Inflammatory macrophage treated with lipopolysaccharide for 1 hour (primary cell): ENCODE data around the gene RIN3.

ENCODE experiments used
- DNase-seq, 2 donors: peaks; one replicate each; pipeline ENCODE4 v3.0.0-alpha.2; 2020 to 2022

RIN3 gene

GRCh38 chr14:92601131-92601710 is 87.6 kb downstream of the RIN3 start:
- DNase-seq = no peak

DNA sequence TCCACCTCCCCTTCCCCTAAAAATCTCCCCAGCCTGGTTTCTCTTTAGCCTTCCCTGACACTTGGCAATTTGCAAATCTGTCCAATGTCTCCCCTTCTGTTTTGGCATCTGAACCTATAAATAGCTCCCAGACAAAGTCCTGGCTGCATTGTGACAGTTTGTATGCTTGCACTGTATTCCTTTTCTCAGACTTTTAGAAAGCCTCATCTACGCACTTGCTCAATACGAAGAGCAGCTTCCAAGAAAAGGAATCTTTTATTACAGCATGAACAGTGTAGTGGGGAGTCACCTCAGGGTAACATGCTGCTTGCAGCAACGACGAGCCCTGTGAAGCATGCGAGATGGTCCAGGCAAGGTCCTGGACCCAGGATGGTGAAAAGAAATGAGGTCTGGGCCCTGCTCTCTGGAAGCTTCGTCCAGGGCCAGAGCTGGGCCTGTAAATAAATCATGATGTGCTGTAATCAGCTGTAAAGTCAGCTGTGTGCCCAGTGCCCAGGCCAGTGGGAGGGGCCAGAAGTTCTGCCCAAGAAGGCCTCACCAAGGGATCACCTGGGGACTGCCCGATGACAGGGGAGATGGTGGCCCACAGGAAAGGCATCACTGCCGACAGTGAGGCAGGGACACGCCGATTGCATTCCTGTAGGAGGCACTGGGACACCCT is 88.3 kb downstream of the RIN3 start:
- DNase-seq = no peak

GRCh38 chr14:92603309-92604242 is 90.0 kb downstream of the RIN3 start:
- no peak for DNase-seq

DNA sequence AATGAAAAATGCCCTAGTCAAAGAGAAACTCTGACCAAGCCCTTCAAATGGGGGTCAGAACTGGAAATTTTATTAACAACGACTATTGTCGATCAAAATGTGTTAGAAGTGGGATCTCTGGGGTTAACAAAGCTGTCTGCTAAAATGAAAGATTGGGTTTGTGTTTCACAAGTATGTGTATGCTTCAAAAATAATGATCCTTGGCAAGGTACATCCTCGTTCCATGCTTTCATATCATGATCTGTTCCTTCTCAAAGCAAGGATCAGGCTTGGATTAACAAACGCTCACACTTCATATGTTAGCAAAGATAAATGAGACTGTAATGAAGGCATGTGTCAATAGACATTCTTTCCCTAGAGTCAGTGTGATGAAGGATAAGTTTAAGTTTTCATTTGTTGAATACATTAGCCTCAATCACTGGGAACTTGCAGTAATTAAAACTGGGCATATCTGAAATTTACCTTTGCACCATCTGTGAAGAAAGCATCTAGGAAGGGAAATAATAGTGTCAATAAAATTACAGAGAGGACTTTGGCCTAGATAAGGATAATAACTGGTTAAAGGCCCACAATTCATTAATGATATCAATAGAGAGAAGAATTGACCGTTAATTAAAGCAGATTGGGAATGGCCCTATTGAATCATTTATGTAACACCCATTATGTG is 91.8 kb downstream of the RIN3 start:
- DNase-seq = no peak

- no peak for DNase-seq
Measured at GRCh38 chr14:92607251-92607650, 93.7 kb downstream of the RIN3 start.

- DNase-seq = peak in 1 of 2 donors; percentile 45
Measured at GRCh38 chr14:92607702-92608429, 94.3 kb downstream of the RIN3 start.

DNA sequence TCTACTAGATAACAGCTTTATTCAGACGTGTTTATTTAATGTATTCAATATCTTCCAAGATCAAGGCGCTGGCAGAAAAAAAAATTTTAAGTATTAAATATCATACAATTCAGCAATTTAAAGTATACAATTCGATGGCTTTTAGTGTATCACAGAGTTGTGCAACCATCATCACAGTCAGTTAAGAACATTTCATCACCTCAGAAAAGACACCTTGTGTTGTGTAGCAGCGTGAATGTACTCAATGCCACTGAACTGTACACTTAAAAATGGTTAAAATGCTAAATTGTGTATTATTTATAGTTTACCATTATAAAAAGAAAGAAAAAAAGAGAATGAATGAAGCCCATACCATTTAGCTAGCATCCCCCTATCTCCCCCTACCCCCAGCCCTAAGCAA is 96.4 kb downstream of the RIN3 start:
- peak in 1 of 2 donors; percentile 18 for DNase-seq

- DNase-seq = no peak
Measured at GRCh38 chr14:92610849-92611271, 97.3 kb downstream of the RIN3 start.

- DNase-seq = peak in 1 of 2 donors; percentile 68
Measured at GRCh38 chr14:92613008-92613658, 99.6 kb downstream of the RIN3 start.

- DNase-seq = no peak
Measured at GRCh38 chr14:92613681-92614260, 100.2 kb downstream of the RIN3 start.

- no peak for DNase-seq
Measured at GRCh38 chr14:92615451-92615850, 101.9 kb downstream of the RIN3 start.

- no peak for DNase-seq
Measured at GRCh38 chr14:92616178-92616577, 102.6 kb downstream of the RIN3 start.

DNA sequence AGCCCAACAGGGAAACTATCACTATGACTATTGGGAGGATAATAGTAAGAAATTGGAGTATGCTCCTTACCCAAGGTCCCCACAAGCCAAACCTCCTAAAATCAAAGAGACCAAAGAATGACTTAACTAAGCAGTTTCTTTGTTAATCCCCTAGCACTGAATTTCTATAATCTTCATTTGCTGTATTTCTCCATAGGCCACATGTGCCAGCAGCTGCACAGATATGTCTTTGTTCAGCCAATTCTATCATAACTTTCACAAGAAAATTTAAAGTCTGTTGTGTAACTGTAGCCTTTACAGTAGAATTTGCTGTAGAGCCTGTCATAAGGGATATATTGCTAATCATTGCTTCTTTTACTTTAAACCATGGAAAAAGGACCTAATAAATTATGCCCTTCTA is 104.0 kb downstream of the RIN3 start:
- no peak for DNase-seq

GRCh38 chr14:92619671-92620456 is 106.3 kb downstream of the RIN3 start:
- DNase-seq = no peak

DNA sequence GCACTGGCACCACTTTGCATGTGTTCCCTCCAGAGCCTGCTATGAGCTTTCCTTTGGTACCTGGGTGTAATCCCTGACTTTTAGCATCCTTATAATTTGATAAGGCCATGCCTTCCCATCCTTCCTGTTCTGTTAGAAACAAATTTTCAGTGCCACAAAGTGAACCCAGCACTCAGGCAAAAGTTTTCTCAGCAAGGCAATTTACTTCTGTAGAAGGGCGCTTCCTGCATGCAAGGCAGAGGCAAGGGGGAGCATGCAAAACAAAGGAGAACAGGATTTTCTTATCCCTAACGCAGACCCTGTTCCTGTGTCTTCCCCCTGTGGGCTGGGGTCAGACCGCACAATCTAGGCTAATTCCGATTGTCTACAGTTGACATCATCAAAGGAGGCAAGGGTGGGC is 108.7 kb downstream of the RIN3 start:
- no peak for DNase-seq

- no peak for DNase-seq
Measured at GRCh38 chr14:92624764-92625163, 111.2 kb downstream of the RIN3 start.

DNA sequence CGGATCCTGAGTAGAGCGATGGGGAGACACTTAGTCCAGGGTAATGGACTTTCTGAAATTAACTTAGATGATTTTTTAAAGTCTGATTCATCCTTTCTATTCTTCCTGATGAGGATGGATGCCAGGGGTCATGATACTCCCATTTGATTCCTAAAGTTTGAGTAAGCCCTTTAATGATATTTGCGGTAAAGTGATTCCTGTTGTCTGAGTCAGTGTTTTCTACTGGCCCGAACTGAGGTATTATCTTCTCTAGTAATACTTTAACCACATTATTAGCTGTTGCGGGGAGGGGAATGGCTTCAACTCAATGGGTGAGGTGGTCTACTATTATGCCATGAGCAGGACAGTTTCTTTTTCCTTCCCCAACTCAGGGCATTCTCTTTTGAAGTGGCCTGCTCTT is 111.6 kb downstream of the RIN3 start:
- no peak for DNase-seq

DNA sequence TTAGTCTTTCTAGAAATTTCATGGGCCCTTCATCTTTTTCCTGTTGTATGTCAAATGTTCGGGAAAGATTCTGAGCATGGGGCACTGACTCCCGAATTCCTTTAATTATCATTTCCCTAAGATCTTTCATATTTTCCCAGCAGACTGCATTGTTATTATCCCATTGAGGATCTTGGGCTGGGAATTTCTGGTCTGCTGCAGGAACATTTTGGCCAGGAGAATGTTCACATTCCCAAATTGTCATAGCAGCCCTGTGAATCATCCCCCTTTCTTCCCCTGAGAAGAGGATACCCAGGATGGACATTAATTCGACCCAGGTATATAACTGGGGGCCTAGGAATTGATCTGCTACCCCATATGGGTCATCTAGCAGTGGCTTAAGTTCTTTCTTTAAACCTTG is 112.5 kb downstream of the RIN3 start:
- DNase-seq = no peak

DNA sequence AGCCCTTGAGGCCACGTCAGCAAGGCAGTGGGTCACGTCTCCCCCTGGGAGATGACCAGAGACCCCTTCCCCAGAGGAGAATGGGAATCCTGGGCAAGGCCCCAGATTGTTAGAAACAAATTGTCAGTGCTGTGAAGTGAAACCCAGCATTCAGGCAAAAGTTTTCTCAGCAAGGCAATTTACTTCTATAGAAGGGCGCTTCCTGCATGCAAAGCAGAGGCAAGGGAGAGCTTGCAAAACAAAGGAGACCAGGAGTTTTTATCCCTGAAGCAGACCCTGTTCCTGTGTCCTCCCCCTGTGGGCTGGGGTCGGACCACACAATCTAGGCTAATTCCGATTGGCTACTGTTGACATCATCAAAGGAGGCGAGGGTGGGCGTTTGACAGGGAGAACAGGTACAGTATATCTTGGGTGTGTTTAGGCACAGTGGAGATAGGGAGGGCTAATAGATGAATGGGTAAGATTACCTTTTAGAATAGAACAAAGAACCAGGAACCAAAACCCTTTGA is 114.2 kb downstream of the RIN3 start:
- no peak for DNase-seq

GRCh38 chr14:92628636-92629035 is 115.1 kb downstream of the RIN3 start:
- DNase-seq = no peak

- peak; percentile 25 to 29 for DNase-seq
Measured at GRCh38 chr14:92630367-92630766, 116.8 kb downstream of the RIN3 start.
